Lower leg skin (tissue), 4 donors: Measurements from ENCODE around the gene SPESP1. TPM values are rescaled to one million over a fixed set of nuclear protein-coding genes. Genes with fewer than 3 reads are reported as not detected.
A peak's percentile ranks its signal among the peaks of the same experiment; 100 is the strongest.

Experiments
- DNase-seq, 2 donors: peaks; one replicate each; pipeline ENCODE4 v3.0.0-alpha.2; 2019; ENCODE audit warnings: low spot score in 2 of 2
- H3K4me3 ChIP-seq: fragments of 200-600 bp; sonication (generic); 2 replicates; pipeline ENCODE4 v1.5.1; 2017; ENCODE audit warnings: mild to moderate bottlenecking, low read depth; ENCODE audit not compliant: poor library complexity, severe bottlenecking
- POLR2A ChIP-seq, 2 donors: fragments of 450-650 bp; IDR thresholded peaks; one replicate each; pipeline ENCODE4 v1.6.1; 2016 to 2017; ENCODE audit warnings: antibody characterized with exemption in 2 of 2, mild to moderate bottlenecking in 1 of 2, moderate library complexity in 1 of 2
- WGBS, 2 donors: methylation state at CpG; one replicate each; pipeline ENCODE4 v1.1.5; 2018; 5-methylcytosine and 5-hydroxymethylcytosine counted together
- intact Hi-C: fragments of 100-400 bp; cut with DNase I; formaldehyde crosslinking; loops from one replicate; pipeline ENCODE4 v1.15.0; 2023; ENCODE audit warnings: low total_unique reads
- total RNA-seq, 4 donors: library from RNA; depleted of rRNA; stranded (reverse); fragments of >200 nt; gene quantifications; one replicate each; pipeline ENCODE4 v1.1.0, GENCODE V29; 2016
- TF ChIP-seq, protein P1 (sequence below), 3 donors: fragments of 450-650 bp; IDR thresholded peaks; one replicate each; pipeline ENCODE4 v1.5.1; 2016; ENCODE audit warnings: antibody characterized with exemption in 3 of 3, mild to moderate bottlenecking in 3 of 3, moderate library complexity in 2 of 3

The SPESP1 gene
- total RNA-seq, 4 donors from 2014 or later, result 1.3 to 15.5 (median 2.5) TPM

DNA sequence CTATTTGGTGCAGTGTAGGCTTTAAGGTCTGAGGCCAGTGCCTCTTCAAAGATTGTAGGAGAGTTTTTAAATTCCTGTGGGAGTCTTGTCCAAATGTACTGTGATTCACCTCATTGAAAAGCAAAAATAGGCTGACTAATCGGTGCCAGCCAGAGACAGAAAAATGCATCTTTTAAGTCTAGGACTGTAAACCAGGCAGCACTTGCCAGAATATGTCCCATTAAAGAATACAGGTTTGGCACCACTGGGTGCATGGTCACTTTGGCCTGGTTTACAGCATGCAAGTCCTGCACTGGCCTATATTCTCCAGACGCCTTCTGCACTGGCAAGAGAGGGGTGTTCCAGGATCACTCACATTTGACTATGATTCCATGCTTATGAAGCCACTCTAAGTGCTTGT is 63.8 kb downstream of the SPESP1 start:
- 72 to 79% methylated on average over 2 of the region's 2 CpGs for WGBS, 2 donors
- H3K4me3 ChIP-seq, result no peak overlapping the region
- no peak for TF ChIP-seq POLR2A (IDR thresholded peaks at IDR 0.05)
- intact Hi-C loops, result no loop called here
- DNase-seq, result peak in 1 of 2 donors; percentile 48

DNA sequence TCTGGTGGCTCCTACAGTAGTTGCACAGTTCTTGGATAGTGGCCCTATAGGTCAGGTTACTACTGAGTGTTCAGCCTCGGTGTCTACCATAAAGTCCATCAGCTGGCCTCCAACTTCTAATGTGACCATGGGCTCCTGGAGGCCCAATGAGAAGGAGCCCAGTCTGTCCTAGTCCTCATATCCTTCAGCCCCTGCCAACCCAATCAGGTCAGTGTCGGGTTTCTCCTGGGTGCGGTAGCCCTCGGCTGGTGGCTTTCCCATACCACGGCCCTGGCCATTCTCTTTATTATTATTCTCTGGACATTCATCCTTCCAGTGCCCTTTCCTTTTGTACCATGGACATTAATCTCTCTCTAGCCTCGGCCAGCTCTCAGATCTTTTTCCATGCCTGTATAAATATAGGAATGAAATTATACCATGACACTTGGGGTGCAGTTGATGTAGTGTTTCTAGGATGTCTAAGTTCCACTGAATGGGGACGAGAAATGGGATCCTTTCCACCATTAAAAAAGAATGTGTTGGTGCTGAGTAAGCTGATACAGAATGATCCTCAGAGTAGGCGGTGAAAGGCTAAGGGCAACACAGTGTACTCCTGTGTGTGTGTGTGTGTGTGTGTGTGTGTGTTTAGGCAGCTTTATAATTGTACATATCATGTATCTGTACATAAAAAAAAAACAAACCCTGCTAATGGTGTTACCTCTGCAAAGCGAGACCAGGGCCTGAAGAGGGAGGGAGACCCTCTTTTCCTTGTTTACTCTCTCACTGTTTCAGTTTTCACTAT is 64.8 kb downstream of the SPESP1 start:
- DNase-seq, result peak in 1 of 2 donors; percentile 57
- no peak overlapping the region for H3K4me3 ChIP-seq
- WGBS, 2 donors, result 95% methylated on average over 9 of the region's 9 CpGs
- TF ChIP-seq, protein P1, sequence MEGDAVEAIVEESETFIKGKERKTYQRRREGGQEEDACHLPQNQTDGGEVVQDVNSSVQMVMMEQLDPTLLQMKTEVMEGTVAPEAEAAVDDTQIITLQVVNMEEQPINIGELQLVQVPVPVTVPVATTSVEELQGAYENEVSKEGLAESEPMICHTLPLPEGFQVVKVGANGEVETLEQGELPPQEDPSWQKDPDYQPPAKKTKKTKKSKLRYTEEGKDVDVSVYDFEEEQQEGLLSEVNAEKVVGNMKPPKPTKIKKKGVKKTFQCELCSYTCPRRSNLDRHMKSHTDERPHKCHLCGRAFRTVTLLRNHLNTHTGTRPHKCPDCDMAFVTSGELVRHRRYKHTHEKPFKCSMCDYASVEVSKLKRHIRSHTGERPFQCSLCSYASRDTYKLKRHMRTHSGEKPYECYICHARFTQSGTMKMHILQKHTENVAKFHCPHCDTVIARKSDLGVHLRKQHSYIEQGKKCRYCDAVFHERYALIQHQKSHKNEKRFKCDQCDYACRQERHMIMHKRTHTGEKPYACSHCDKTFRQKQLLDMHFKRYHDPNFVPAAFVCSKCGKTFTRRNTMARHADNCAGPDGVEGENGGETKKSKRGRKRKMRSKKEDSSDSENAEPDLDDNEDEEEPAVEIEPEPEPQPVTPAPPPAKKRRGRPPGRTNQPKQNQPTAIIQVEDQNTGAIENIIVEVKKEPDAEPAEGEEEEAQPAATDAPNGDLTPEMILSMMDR (IDR thresholded peaks at IDR 0.05), result no peak
- no peak for TF ChIP-seq POLR2A (IDR thresholded peaks at IDR 0.05)
- intact Hi-C loops, result no loop called here

Other genes starting within 250 kb of the SPESP1 start
- gene ANP32A, start 109.6 kb upstream of the SPESP1 start, total RNA-seq, result 10 to 100 TPM; 22.1 to 45.9 (median 35.3) TPM
- under 1 TPM; 0.04 to 0.29 (median 0.12) TPM for gene NOX5, start 84.2 kb downstream of the SPESP1 start, total RNA-seq
- 10 to 100 TPM; 10.3 to 18.0 (median 12.8) TPM for gene GLCE, start 230.1 kb downstream of the SPESP1 start, total RNA-seq